GM12873 (cell line): ENCODE measurements around the gene CRYZ.

Experiments
- TF ChIP-seq, protein P1 (sequence below): IDR thresholded peaks from 2 replicates; pipeline ENCODE4 v1.5.1; 2012; ENCODE audit warnings: low read depth, mild to moderate bottlenecking, moderate library complexity, low read length, control low read depth; ENCODE audit not compliant: insufficient read depth; ENCODE audit errors: missing control alignments

The CRYZ gene

DNA sequence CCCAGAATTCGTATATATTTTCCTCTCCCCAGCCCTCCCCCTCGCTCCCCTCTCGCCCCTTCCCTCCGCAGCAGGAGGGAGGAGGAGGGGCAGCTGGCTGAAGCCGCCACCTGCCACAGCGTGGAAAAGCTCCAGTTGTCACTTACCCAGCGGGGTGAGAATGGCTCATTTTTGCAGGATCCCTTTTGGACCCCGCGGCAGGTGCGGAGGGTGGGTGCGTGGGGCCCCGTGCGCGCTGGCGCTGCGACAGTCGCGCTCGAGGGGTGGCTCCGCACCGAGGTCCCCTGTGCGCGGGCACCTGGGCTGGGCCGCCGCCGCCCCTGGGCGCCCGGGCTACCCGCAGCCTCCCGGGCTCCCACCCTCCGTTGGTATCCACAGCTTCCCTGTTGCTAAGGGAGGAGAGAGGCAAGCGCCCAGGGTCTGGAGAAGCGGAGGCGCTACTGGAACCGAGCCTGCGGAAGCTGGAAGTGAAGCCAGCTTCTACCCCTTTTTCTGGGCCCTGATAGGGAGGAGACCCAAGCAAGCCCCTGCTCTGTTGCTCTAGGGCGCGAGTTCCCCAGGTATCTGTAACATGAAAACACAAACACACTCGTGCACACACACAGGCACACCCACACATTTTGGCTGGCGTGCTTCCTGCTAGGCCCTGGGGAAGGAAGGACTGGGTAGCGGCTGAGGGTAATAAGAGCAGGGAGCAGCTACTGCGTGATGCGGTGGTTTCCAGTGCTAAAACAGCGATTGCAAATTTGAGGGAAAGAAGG lies 59.3 kb downstream of the CRYZ start, which contains the start of gene ERICH3:
Gene ERICH3, minus strand, starts transcription at position 442 of the 761 bp plus-strand sequence. Its CDS starts 273 bp downstream, at position 169.
- TF ChIP-seq, protein P1, sequence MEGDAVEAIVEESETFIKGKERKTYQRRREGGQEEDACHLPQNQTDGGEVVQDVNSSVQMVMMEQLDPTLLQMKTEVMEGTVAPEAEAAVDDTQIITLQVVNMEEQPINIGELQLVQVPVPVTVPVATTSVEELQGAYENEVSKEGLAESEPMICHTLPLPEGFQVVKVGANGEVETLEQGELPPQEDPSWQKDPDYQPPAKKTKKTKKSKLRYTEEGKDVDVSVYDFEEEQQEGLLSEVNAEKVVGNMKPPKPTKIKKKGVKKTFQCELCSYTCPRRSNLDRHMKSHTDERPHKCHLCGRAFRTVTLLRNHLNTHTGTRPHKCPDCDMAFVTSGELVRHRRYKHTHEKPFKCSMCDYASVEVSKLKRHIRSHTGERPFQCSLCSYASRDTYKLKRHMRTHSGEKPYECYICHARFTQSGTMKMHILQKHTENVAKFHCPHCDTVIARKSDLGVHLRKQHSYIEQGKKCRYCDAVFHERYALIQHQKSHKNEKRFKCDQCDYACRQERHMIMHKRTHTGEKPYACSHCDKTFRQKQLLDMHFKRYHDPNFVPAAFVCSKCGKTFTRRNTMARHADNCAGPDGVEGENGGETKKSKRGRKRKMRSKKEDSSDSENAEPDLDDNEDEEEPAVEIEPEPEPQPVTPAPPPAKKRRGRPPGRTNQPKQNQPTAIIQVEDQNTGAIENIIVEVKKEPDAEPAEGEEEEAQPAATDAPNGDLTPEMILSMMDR: no peak
